Testis (tissue), 3 donors: ENCODE measurements around the gene CALD1. TPM values are rescaled to one million over a fixed set of nuclear protein-coding genes. Genes with fewer than 3 reads are reported as not detected.
A peak's percentile ranks its signal among the peaks of the same experiment; 100 is the strongest.

Experiments used
- DNase-seq: peaks from one replicate; pipeline ENCODE4 v3.0.0-alpha.2; 2019
- H3K27ac ChIP-seq, 2 donors: fragments of 200-600 bp; sonication (generic); one replicate each; pipeline ENCODE4 v1.5.1; 2019
- H3K27me3 ChIP-seq: fragments of 200-600 bp; sonication (generic); one replicate; pipeline ENCODE4 v1.5.1; 2019
- H3K36me3 ChIP-seq: fragments of 200-600 bp; sonication (generic); one replicate; pipeline ENCODE4 v1.5.1; 2017; ENCODE audit warnings: low read depth; ENCODE audit errors: missing control alignments
- H3K4me1 ChIP-seq: fragments of 200-600 bp; sonication (generic); one replicate; pipeline ENCODE4 v1.5.1; 2019
- H3K4me3 ChIP-seq, 2 donors: fragments of 200-600 bp; sonication (generic); one replicate each; pipeline ENCODE4 v1.5.1; 2017 to 2019
- H3K9me3 ChIP-seq: fragments of 200-600 bp; sonication (generic); one replicate; pipeline ENCODE4 v1.5.1; 2017
- CTCF ChIP-seq, 3 experiments: fragments of 450-650 bp in 2 of 3; fragments of 200-600 bp in 1 of 3; sonication (generic) in 1 of 3; IDR thresholded peaks; one replicate each; pipeline ENCODE4 v1.5.1; 2016 to 2019; ENCODE audit warnings: antibody characterized with exemption in 3 of 3, mild to moderate bottlenecking in 2 of 3, moderate library complexity in 1 of 3
- POLR2A ChIP-seq: fragments of 450-650 bp; IDR thresholded peaks from one replicate; pipeline ENCODE4 v1.6.1; 2017; ENCODE audit warnings: antibody characterized with exemption, mild to moderate bottlenecking, moderate library complexity
- WGBS, 2 donors: methylation state at CpG; one replicate each; pipeline ENCODE4 v1.1.5; 2018; 5-methylcytosine and 5-hydroxymethylcytosine counted together
- intact Hi-C: fragments of 100-400 bp; cut with DNase I; formaldehyde crosslinking; loops from one replicate; pipeline ENCODE4 v1.15.1; 2023; ENCODE audit warnings: low total_unique reads
- polyA plus RNA-seq: library from polyadenylated mRNA; stranded (reverse); fragments of 350-450 nt; fragmentation: Illumina TruSeq; extraction: RNeasy Lipid Tissue Mini Kit (QIAGEN cat#74804); gene quantifications from one replicate; pipeline ENCODE4 v1.2.3, GENCODE V29; 2014; ENCODE audit warnings: low read depth, low replicate concordance; ENCODE audit not compliant: insufficient read depth
- total RNA-seq, 2 donors: library from RNA; depleted of rRNA; stranded (reverse); fragments of >200 nt; gene quantifications; one replicate each; pipeline ENCODE4 v1.2.3, GENCODE V29; 2016

The CALD1 gene
- total and polyA plus RNA-seq, 3 donors from 2014 or later, result 103 to 153 (median 135) TPM

- DNase-seq, result no peak
- 85 to 95% methylated on average over 4 of the region's 4 CpGs for WGBS, 2 donors
- H3K36me3 ChIP-seq, result no peaks in the 10 kb centered on the region
- no peaks in the 10 kb centered on the region for H3K27me3 ChIP-seq
- no peak overlapping the region for H3K27ac ChIP-seq
- H3K9me3 ChIP-seq, result no peaks in the 10 kb centered on the region
- H3K4me3 ChIP-seq, result no peak overlapping the region
- no peak for TF ChIP-seq POLR2A
- TF ChIP-seq CTCF (IDR thresholded peaks at IDR 0.05), result no peak
- peaks cover 28% of the 10 kb centered on the region for H3K4me1 ChIP-seq
- intact Hi-C loops, result no loop called here
Measured at GRCh38 chr7:134806197-134806596, 26.8 kb downstream of the CALD1 start.

GRCh38 chr7:134809616-134810015 is 30.2 kb downstream of the CALD1 start:
- no peaks in the 10 kb centered on the region for H3K27me3 ChIP-seq
- H3K27ac ChIP-seq, result peak overlapping the region in 1 of 2 donors; percentile 66
- intact Hi-C loops, result no loop called here
- H3K4me1 ChIP-seq, result peaks cover 30% of the 10 kb centered on the region
- no peaks in the 10 kb centered on the region for H3K36me3 ChIP-seq
- H3K9me3 ChIP-seq, result no peaks in the 10 kb centered on the region
- no peak for TF ChIP-seq POLR2A
- no peak for TF ChIP-seq CTCF (IDR thresholded peaks at IDR 0.05)
- DNase-seq, result no peak
- 45 to 48% methylated on average over 1 of the region's 1 CpG for WGBS, 2 donors
- H3K4me3 ChIP-seq, result no peak overlapping the region

- Histone ChIP-seq H3K27ac (peak overlapping the region; percentile 55 to 83), H3K9me3 (no peaks in the 10 kb centered on the region), H3K4me1 (peaks cover 30% of the 10 kb centered on the region), H3K36me3 (no peaks in the 10 kb centered on the region), H3K27me3 (no peaks in the 10 kb centered on the region), H3K4me3 (no peak overlapping the region)
- no peak for DNase-seq
- intact Hi-C loops, result no loop called here
- 22 to 35% methylated on average over 3 of the region's 3 CpGs for WGBS, 2 donors
- TF ChIP-seq CTCF (IDR thresholded peaks at IDR 0.05) (no peak), POLR2A (no peak)
Measured at GRCh38 chr7:134811765-134812164, 32.3 kb downstream of the CALD1 start.

- intact Hi-C loops, result no loop called here
- H3K27ac ChIP-seq, result no peak overlapping the region
Measured at GRCh38 chr7:134813663-134814396, 34.4 kb downstream of the CALD1 start.

More at GRCh38 chr7:134813663-134814396, 34.4 kb downstream of the CALD1 start:
- TF ChIP-seq CTCF (IDR thresholded peaks at IDR 0.05), result no peak
- no peak for TF ChIP-seq POLR2A
- Histone ChIP-seq H3K4me3 (no peak overlapping the region), H3K27me3 (no peaks in the 10 kb centered on the region), H3K9me3 (no peaks in the 10 kb centered on the region), H3K36me3 (no peaks in the 10 kb centered on the region), H3K4me1 (peaks cover 25% of the 10 kb centered on the region)
- WGBS, 2 donors, result 68 to 83% methylated on average over 6 of the region's 6 CpGs
- DNase-seq, result no peak
